ENCODE data around the gene TKT.
"Not testable (repeated sequence)": the region's sequence is repeated elsewhere in the genome, so short reads cannot be mapped to it uniquely, and the experiment has no call there.

Gene TKT

DNA sequence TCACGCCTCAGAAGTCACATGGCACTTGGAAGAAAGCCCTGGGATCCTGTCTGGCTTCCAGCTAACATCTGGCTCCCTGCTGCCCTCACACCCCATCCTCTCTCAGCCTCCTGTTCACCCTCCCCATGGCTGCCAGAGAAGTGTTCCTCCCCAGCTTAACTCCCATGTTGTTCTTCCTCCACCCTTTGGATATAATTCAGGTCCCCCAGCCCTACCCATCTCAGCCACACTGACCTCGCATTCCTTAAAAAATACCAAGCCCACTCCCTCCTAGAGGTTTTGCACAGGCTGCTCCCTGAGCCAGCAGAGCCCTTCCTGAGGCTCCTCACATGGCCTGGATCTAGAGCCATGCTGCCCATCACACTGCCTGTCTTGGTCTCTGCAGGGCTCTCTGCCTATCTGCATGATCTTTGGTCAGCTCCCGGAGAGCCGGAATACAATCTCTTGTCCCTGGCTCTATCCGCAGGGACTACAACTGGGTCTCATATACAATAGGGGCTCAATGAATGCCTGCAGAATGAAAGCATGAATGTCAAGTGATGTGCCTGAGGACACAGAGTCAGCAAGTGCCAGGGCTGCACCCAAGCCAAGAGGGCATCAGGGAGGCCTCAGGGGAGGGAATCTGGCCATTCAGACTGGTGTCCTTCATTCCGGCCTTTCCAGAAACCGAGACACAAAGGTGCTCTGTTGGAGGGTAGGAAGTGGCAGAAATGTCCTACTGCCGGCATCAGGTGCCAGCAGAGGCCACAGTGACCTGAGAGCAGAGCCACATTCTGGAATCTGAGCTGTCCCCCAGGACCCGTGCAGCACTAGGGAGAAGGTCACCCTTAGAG is 3.8 kb upstream of the TKT start:
- DNase-seq (ENCODE audit: low spot score) = no peak

DNA sequence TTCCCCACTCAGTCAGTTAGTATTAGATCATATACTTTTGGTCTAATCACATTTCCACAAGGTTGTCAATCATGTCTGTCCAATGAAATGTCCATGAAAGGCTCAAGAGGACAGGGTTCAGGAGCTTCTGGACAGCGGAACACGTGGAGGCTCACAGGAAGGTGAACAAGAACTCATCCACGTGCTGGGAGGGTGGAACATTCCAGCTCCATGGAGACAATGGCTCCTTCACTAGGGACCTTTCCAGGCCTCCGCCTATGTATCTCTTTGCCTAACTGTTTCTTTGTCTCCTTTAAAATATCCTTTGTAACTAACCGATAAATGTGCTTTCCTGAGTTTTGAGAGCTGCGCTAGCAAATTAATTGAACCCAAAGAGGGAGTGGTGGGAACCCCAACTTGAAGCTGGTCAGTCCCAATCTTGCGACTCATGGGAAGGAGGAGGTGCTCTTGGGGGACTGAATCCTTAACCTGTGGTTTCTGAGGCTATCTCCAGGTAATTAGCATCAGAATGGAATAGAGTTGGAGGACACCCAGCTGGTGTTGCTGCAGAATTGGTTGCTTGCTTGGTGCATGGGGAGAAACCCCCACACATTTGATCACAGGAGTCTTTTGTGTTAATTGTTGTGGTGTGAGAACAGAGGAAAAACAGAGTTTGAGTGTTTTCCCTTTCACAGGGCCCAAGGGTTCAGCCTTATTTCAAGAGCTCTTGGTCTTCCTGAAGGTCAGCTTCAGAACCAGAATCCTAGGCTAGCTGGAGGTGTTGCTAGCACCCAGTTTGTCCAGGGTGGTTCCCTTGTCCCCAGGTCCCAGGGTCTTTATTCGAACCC is 3.0 kb upstream of the TKT start:
- DNase-seq (ENCODE audit: low spot score) = no peak

DNA sequence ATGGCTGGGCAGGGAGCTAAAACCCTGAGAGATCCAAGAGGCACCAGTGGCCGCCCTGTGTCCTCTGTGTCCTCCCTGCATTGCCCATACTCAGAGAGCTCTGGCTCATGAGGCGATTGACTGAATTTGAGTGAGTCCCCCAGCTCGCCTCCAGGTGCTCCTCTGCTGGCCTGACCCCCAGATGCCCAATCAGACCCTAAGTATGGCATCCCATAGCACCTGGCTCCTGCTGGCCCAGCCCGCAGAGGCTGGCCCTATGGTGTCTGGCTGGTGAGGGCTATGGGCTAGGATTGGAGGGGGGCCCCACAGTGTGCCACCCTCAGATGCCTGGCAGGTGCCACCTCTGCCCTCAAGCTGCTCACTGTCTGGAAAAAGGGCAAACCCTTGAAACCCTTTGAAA is 1.6 kb upstream of the TKT start:
- no peak for DNase-seq (ENCODE audit: low spot score)

DNA sequence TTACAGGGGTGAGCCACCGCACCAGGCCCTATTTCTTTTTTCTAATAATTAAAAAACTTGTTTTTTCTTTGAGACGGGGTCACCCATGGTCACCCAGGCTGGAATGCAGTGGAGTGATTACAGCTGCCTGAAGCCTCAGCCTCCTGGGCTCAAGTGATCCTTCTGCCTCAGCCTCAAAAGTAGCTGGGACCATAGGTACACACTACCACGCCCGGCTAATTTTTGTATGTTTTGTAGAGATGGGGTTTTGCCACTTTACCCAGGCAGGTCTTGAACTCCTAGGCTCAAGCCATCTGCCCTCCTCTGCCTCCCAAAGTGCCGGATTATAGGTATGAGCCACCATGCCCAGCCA is 858 bp upstream of the TKT start:
- no peak for DNase-seq (ENCODE audit: low spot score)

DNA sequence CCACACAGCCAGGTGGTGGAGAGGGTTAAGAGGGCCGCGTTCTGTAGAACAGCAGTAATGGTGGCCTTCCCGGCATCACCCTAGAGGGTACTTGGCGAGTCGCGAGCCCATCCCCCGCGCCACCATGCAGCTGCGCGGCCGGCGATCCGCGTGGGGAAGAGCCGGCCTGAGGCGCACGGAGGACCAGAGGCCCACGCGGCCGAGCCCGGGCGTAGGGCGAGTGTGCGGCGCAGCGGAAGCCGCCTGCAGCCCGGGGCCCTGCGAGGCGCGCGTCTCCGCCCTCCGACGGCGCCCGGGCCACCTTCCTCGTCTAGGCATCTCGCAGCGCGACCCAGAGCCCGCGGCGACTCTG is 423 bp downstream of the TKT start:
- DNase-seq (ENCODE audit: low spot score) = no peak

DNA sequence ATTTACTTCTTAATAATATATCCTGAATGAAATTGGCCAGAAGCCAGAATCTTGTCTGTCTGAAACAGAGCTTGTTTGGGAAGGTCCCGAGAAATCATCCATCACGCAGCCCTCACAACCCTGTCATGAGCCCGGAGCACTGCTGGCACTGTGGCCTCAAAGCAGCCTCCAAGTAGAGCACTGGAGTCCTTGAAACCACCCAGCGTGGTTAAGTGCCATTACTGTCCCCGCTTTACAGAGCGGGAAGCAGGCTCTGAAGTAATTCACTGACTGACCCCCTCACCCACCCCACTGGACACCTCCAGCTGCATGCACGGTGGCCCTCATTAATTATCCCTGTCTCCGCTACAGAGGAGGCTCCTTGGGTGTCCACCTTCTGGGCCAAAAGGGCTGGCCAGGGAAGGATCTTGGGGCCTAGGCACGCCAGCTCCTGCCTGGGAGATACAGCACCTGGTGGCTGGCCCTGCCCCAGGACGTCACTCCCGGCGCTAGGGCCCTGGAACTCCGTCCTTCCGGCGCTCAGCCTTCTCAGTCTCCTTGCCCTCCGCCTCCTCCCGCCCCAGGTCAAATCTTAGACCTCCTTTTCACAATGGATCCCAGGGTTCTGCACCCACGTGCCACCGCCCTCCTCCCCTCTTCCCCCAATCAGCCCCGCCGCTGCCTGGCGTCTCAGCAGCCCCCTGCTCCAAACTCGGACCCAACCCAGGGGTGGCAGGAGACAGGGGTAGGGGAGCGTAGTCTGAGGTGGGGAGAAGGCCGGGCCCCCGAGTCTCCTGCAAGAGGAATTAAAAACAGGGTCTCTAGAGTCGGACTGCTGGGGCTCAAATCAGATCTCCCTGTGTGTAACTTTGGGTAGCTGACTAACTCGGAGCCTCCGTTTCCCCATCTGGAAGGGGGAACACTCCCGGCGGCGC is 1.1 kb downstream of the TKT start:
- peak; percentile 78 for DNase-seq (ENCODE audit: low spot score)

DNA sequence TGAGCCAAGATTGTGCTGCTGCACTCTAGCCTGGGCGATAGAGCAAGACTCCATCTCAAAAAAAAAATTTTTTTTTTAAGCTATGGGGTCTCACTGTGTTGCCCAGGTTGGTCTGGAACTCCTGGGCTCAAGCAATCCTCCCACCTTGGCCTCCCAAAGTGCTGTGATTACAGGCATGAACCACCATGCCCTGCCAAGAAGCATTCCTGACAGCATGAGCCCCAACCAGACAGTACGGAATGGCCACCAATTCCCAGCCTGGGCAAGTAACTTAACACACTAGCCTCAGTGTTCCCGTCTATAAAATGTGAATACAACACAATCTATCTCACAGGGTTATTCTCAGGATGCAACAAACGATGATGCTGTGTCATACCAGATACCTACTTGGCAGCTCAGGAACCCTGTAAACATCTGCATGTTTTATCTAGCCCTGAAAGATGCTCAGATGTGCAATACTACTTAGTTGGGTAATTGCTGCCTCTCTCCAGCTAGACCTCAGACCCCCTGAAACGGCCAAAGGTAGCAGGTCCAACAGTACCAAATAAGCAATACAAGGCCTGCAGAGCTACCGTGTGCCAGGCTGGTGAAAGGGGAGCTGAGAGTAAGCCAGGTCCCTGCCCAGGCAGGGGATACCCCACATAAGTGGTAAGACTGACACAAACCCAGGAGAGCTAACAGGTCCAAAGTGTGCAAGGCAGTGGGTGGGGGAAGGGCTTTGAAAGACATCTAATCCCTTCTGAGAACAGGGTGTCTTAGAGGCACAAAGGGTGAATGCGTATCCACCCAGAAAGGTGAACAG is 1.9 kb downstream of the TKT start:
- DNase-seq (ENCODE audit: low spot score) = no peak

DNA sequence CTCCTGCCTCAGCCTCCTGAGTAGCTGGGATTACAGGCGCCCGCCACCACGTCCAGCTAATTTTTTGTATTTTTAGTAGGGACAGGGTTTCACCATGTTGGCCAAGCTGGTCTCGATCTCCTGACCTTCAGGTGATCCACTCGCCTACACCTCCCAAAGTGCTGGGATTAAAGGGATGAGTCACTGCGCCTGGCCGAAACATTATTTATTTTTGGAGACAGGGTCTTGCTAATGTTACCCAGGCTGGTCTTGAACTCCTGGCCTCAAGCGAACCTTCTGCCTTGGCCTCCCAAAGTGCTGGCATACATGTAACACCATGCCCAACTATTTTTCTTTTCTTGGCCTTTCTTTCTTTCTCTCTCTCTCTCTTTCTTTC is 2.9 kb downstream of the TKT start:
- not testable (repeated sequence) for DNase-seq (ENCODE audit: low spot score)

DNA sequence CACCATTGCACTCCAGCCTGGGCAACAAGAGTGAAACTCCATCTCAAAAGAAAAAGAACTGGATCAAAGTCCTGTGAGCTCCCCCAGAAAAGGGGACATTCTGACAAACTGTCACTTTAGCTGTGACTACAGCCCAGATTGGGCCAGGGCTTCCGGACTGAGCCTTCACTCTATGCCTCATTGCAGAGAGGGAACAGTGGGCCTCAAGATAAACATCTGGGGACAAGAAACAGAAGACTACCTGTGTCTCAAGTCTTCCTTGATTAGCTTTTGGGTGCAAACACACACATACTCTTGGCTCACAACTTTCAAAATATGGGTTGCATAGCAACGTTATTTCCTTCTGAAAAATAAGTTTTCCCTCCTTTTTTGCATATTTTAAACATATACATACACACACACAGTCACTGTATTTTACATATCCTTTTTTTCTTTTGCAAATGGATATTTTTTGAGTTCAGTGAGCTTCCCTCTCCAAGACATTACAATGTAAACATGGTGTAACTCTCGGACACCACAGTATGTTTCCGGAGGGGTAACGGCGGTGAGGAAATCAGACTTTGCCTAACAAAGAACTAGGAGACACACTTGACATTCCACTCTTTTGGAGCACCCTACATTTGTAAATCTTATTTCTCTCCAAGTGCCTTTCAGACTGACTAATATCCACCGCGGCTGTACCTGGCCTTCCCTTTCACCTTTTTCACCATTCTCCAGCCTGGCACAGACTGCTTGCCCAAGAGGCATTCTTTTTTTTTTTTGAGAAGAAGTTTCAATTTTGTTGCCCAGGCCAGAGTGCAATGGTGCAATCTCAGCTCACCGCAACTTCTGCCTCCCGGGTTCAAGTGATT is 3.5 kb downstream of the TKT start:
- DNase-seq (ENCODE audit: low spot score) = no peak

DNA sequence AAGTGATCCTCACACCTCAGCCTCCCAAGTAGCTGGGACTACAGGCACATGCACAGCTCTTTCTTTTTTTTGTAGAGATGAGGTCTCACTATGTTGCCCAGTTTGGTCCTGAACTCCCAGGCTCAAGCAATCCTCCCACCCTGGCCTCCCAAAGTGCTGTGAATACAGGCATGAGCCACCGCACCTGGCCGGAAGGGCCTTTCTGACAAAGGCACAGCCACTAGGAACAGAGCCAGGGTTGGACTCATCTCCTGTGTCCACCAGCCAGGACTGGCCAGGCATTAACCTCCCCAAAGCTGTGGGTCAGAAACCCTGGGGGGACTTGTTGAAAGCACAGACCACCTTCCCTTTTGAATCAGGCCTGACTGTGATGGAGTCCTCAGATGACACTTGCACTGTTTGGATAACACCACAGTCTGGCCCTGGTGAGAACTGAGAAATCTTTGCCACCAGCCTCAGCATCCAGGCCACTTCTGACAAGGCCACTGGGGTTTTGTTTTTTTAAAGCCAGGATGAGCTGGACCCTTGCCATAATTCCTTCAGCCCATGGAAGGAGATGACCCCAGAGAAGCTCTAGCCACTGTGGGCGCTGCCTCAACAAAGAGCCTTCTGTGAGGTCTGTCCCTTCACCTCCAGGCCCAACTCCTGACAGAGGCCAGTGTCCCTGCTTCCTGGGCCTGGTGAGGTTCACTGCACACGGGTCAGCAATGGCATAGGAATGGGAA is 4.8 kb downstream of the TKT start:
- no peak for DNase-seq (ENCODE audit: low spot score)

DNA sequence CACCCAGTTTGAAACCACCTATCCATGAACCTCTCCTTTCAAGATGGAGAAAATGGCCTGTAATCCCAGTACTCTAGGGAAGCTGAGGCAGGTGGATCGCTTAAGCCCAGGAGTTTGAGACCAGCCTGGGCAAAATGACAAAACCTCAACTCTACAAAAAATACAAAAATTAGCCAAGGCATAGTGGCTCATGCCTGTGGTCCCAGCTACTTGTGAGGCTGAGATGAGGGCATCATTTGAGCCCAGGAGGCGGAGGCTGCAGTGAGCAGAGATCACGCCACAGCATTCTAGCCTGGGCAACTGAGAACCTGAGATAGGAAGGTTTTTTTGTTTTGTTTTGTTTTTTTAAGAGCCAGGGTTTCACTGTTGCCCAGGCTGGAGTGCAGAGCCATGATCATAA is 5.4 kb downstream of the TKT start:
- no peak for DNase-seq (ENCODE audit: low spot score)

DNA sequence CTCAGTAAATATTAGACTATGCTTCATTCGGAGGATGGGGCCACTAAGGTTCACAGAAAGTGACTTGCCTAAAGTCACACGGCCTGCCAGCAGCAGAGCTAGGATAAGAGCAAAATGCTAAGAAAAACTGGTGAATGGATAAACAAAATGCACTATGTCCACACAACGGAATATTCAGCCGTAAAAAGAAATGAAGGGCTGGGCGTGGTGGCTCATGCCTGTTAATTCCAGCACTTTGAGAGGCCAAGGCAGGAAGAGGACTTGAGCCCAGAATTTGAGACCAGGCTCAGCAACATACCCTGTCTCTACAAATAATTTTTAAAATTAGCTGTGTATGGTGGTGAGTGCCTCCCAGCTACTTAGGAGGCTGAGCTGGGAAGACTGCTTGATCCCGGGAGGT is 7.7 kb downstream of the TKT start:
- no peak for DNase-seq (ENCODE audit: low spot score)

DNA sequence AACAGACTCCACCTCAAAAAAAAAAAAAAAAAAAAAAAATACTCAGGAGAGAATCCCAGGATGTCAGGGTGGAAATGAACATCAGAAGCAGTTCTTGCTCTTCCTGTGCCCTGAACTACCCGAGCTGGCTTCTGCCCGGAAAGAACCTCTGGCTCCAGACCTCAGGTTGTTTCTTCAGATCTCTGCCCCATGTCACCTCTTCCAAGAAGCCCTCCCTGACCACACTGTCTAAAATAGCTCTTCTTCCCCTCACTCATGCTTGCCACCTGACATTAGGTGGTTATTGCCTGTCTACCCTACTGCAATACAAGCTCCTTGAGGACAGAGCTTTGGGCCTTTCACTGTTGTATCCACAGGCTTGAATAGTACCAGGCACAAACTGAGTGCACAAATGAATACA is 8.2 kb downstream of the TKT start:
- DNase-seq (ENCODE audit: low spot score) = no peak

DNA sequence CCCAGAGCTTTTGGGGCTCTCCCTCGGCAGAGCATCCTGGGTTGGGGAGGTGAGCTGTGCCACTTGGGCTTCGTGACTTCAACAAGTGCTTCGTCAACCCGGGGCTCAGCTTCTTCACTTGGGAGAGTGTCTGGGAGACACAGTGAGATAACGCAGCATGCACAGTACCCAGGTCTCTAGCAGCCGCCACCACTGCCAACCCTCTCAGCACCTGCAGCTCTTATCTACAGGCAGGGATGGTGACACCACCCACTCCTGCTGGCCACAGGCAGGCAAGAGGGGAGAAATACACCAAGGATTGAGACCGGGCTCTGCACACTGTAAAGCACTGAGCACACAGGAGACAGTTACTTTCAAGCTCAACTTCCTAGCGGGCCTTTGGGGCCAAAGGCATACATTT is 11.6 kb downstream of the TKT start:
- no peak for DNase-seq (ENCODE audit: low spot score)

DNA sequence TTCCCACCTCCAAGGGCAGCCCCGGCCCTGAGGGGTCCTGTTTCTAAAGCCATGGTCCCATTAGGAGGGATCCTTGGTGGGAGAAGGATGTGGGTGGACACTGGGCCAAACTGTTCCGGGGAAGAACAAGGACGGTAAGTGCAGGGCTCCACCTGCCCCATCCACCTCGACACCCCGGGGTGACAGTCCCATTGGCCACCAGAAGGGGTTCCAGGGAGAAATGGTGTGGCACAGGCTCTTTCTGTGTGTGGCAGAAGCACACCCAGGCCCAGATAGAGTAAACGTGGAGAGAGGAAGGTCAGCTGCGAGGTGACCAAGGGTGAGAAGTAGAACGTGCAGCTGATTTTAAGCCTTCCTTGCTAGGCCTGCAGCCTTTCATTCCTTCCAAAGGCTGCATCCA is 12.0 kb downstream of the TKT start:
- no peak for DNase-seq (ENCODE audit: low spot score)

DNA sequence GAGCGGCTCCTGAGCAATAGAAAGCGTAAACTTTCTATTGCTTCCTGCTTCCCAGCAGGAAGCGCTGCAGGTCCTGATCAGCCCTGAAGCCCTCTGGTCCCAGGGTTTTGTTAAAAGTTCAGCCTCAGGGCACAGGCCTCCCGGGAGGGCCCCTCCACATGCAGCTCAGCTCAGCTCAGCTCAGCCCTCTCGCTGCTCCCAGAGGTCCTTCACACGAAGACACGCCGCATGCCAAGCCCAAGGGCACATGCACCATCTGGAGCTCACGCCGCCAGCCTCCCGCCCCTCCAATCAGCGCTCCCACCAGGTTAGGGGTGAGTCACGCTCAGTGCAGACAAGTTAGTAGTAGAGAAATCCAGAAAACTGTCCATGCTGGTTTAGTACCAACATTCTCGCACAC is 12.7 kb downstream of the TKT start:
- peak; percentile 38 for DNase-seq (ENCODE audit: low spot score)

DNA sequence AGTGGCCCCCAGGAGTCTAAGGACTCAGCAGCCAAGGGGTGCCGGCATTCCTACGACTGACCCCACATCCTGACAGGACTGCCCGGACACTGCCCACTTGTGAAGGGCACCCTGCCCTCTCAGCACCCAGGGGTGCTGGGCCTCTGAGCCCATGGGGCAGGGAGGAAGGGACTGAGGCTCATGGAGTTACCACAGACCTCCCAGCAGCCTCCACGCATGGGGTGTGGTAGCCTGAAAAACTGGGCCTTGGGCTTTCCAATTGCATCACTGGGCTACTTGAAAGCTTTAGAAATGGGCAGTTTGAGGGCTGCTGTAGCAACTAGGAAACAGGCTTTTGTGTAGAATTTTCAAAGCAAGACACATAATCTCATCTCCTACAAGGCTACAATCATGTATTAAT is 13.2 kb downstream of the TKT start:
- DNase-seq (ENCODE audit: low spot score) = no peak

DNA sequence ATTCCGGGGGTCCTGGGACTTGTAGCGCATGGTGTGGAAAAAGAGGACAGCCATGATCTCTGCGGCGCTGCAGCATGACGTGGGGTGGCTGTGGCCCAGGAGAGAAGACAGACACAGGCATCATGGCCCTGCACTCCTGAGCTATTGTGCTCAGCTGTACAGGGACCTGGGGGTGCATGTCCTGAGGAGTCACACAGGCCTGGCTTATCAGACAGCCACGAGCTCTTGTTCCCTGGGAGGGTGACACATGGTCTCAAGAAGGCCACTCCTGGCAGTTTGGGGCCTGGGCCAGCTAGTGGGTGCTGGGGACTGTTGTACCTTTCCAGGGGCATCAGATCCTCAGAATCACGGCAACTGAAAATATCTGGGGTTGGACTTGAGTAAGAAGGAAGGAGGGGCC is 13.7 kb downstream of the TKT start:
- no peak for DNase-seq (ENCODE audit: low spot score)

DNA sequence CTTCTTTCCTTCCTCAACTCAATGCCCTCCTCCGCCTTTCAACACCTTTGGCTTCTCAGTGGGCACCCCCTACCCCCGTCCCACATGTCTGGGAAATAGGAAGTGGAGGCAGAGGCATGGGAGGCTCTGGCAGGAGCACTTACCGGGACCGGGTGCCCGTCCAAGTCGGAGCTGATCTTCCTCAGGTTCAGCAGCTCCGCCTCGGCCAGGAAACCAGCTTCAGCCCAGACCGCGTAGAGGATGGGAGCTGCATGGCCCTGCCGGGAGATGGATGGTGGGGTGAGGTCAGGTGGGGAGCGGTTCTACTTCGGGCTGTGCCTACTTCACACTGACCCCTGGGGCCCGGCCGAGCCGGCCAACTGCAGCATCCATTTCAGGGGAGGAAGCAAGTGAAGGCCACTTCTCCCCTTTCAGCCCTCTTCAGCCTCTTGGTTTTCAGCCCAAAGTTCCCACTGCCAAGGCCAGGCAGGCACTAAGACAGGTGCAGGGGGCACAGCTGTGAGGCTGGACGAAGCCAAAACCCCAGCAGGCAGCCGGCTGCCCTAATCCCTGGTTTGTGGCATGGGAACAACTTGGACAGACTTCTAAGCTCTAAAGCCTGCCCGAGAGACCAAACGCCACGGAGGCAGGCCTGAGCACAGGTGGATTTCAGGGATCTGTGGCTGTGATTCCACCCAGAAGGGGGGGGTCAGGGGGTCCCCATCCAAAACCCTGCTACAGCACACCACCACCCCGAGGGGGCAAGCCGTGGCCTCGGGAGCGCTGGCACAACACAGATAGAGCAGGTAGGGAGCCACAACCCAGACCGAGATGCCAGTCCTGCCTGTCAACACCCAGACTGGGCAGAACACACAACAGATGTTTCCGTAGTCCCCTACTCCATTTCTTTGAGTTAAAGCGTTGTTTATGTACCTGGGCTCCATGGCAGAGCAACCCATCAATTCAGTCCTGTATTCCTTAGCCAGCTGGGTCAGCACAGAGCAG is 14.5 kb downstream of the TKT start:
- no peak for DNase-seq (ENCODE audit: low spot score)
